ENCODE measurements around the gene CCDC71. TPM values are rescaled to one million over a fixed set of nuclear protein-coding genes. Genes with fewer than 3 reads are reported as not detected.

CCDC71 gene
- total and polyA plus RNA-seq, 2 of the 13 experiments (the other 11 are each of a cell fraction or from before 2014, with no cell fraction given), result 9.7 to 14.3 TPM

GRCh38 chr3:49166752-49167556, 823 bp upstream of the CCDC71 start (continued):
- TF ChIP-seq NFKB2 (CRISPR knock-in tag; IDR thresholded peaks at IDR 0.05; ENCODE audit: borderline replicate concordance) (no peak), TP53 (CRISPR knock-in tag; conservative IDR thresholded peaks at IDR 0.05) (no peak), PHF8 (CRISPR knock-in tag; IDR thresholded peaks at IDR 0.05) (no peak; the same call in 1 of the 2 replicates), BATF2 (CRISPR knock-in tag; IDR thresholded peaks at IDR 0.05) (no peak), BCL6 (CRISPR knock-in tag; IDR thresholded peaks at IDR 0.05) (no peak), ZXDC (CRISPR knock-in tag; IDR thresholded peaks at IDR 0.05) (no peak), ZNF142 (CRISPR knock-in tag; IDR thresholded peaks at IDR 0.05) (no peak), KLF11 (CRISPR knock-in tag; IDR thresholded peaks at IDR 0.05) (no peak), ATM (IDR thresholded peaks at IDR 0.05; ENCODE audit: borderline replicate concordance) (no peak), SRSF1 (optimal IDR thresholded peaks at IDR 0.05; ENCODE audit: low read depth, low read length) (no peak), SOX5 (CRISPR knock-in tag; IDR thresholded peaks at IDR 0.05; ENCODE audit: borderline replicate concordance) (no peak), ZNF552 (CRISPR knock-in tag; IDR thresholded peaks at IDR 0.05; ENCODE audit: borderline replicate concordance) (no peak), GMEB2 (CRISPR knock-in tag; IDR thresholded peaks at IDR 0.05; ENCODE audit: low read depth) (no peak), POGZ (CRISPR knock-in tag; IDR thresholded peaks at IDR 0.05) (no peak), USF2 (IDR thresholded peaks at IDR 0.05; ENCODE audit: low read depth, low read length) (no peak), USF2 (CRISPR knock-in tag; IDR thresholded peaks at IDR 0.05; ENCODE audit: borderline replicate concordance) (peak; percentile 63; the same call in 1 of the 2 replicates), JUND (CRISPR knock-in tag; IDR thresholded peaks at IDR 0.05) (no peak)

Data from HepG2 (cell line).